K562 (cell line): ENCODE measurements around the gene TMOD3. TPM values are rescaled to one million over a fixed set of nuclear protein-coding genes. Genes with fewer than 3 reads are reported as not detected.

Experiments
- ATAC-seq: fragments of 200-7000 bp; cut with Tn5 transposase; 3 replicates; pipeline ENCODE4 v1.9.1; 2020; ENCODE audit warnings: moderate library complexity
- BruUV-seq: library from RNA; stranded (reverse); fragments of 400-500 nt; replicated peaks from 2 replicates; lab custom pipeline; 2021; lab: Mats Ljungman, UMichigan
- CTCF ChIA-PET: fragments of 300-600 bp; formaldehyde crosslinking; extraction: SDS; loops from one replicate; lab custom pipeline; 2021; ENCODE audit warnings: low intra/inter-chr PET ratio; lab: Yijun Ruan, JAX
- POLR2A ChIA-PET: fragments of 300-600, 350-650 bp; sonication (Branson Sonifier 250); formaldehyde crosslinking; extraction: SDS; loops from one replicate; lab custom pipeline; 2021; ENCODE audit warnings: antibody characterized with exemption, inconsistent platforms; lab: Yijun Ruan, JAX
- DNase-seq, 4 experiments: peaks; one replicate each; pipeline versions ENCODE4 v3.0.0 to v3.0.0-alpha.2; 2011 to 2018; ENCODE audit warnings: low spot score in 3 of 4, mixed read lengths in 3 of 4; ENCODE audit errors: extremely low read depth in 1 of 4
- FAIRE-seq: peaks from 2 replicates; lab custom pipeline; 2011; peaks lifted over from hg19 to GRCh38; lab: Jason Lieb, UNC
- H2AFZ ChIP-seq: 2 replicates; pipeline ENCODE4 v1.6.0; 2011; ENCODE audit warnings: low read depth, low read length, control low read depth, inconsistent platforms
- H3K27ac ChIP-seq: fragments of 200-600 bp; 3 replicates; pipeline ENCODE4 v1.8.0; 2011; ENCODE audit warnings: low read depth, mild to moderate bottlenecking, control low read depth, inconsistent platforms, low read length, moderate library complexity, mixed read lengths; ENCODE audit errors: extremely low read depth
- H3K27me3 ChIP-seq, 2 experiments: fragments of 300-600 bp in 1 of 2; 2 replicates in 1 of 2; 3 replicates in 1 of 2; pipeline versions ENCODE4 v1.6.0 to v1.8.0; 2011; ENCODE audit warnings: inconsistent platforms in 2 of 2, low read length in 2 of 2, mild to moderate bottlenecking in 1 of 2, mixed read lengths in 1 of 2, moderate library complexity in 1 of 2; ENCODE audit not compliant: control insufficient read depth in 2 of 2, insufficient read depth in 2 of 2
- H3K36me3 ChIP-seq: fragments of 300-600 bp; 3 replicates; pipeline ENCODE4 v1.8.0; 2011; ENCODE audit warnings: mild to moderate bottlenecking, low read length, inconsistent platforms; ENCODE audit not compliant: control insufficient read depth, insufficient read depth
- H3K4me1 ChIP-seq, 2 experiments: fragments of 200-600 bp in 1 of 2; replicated peaks in 1 of 2; 2 replicates in 1 of 2; 3 replicates in 1 of 2; pipeline versions ENCODE4 v1.5.1 to v1.8.0; 2011; ENCODE audit warnings: inconsistent platforms in 2 of 2, low read length in 2 of 2, mild to moderate bottlenecking in 1 of 2, mixed read lengths in 1 of 2, moderate library complexity in 1 of 2; ENCODE audit not compliant: control insufficient read depth in 2 of 2, insufficient read depth in 2 of 2
- H3K4me2 ChIP-seq: 2 replicates; pipeline ENCODE4 v1.6.1; 2011; ENCODE audit warnings: low read length, control low read depth, inconsistent platforms, mixed read lengths; ENCODE audit not compliant: insufficient read depth
- H3K4me3 ChIP-seq: fragments of 200-600 bp; sonication (generic), shearing (Covaris generic); 2 replicates; pipeline ENCODE4 v1.5.1; 2016; ENCODE audit warnings: control low read depth, inconsistent platforms
- H3K79me2 ChIP-seq: fragments of 200-600 bp; 3 replicates; pipeline ENCODE4 v1.8.0; 2011; ENCODE audit warnings: low read length, inconsistent platforms; ENCODE audit not compliant: control insufficient read depth, insufficient read depth
- H3K9ac ChIP-seq, 2 experiments: 2 replicates each; pipeline versions ENCODE4 v1.6.0 to v1.6.1; 2011; ENCODE audit warnings: low read depth in 2 of 2, low read length in 2 of 2, control low read depth in 1 of 2, inconsistent platforms in 1 of 2, mild to moderate bottlenecking in 1 of 2, mixed read lengths in 1 of 2; ENCODE audit not compliant: insufficient read depth in 1 of 2
- H3K9me1 ChIP-seq: one replicate; pipeline ENCODE4 v1.6.0; 2011; ENCODE audit warnings: inconsistent platforms, mild to moderate bottlenecking, low read length, moderate library complexity; ENCODE audit not compliant: control insufficient read depth, insufficient read depth
- H3K9me3 ChIP-seq: replicated peaks from 2 replicates; pipeline ENCODE4 v1.5.1; 2011; ENCODE audit warnings: low read depth, low read length, inconsistent platforms; ENCODE audit not compliant: control insufficient read depth, insufficient read depth
- H4K20me1 ChIP-seq: replicated peaks from 2 replicates; pipeline ENCODE4 v1.6.1; 2011; ENCODE audit warnings: low read length, inconsistent platforms, mixed read lengths; ENCODE audit not compliant: control insufficient read depth, insufficient read depth
- BRCA1 ChIP-seq, 2 experiments: fragments of 450-650 bp in 1 of 2; sonication (generic) in 1 of 2; formaldehyde crosslinking in 1 of 2; IDR thresholded peaks; 2 replicates each; pipeline versions ENCODE4 v1.5.0 to v1.6.1; 2017 to 2020; ENCODE audit warnings: mild to moderate bottlenecking in 1 of 2, missing genetic modification reagents in 1 of 2
- GTF2A2 ChIP-seq: IDR thresholded peaks from 2 replicates; pipeline ENCODE4 v1.6.1; 2016; ENCODE audit warnings: mild to moderate bottlenecking, missing genetic modification characterization, missing compliant biosample characterization
- KAT2B ChIP-seq: IDR thresholded peaks from one replicate; pipeline ENCODE4 v1.6.1; 2012; ENCODE audit warnings: low read depth, mild to moderate bottlenecking, control low read depth, inconsistent platforms, low read length, moderate library complexity
- MCM7 ChIP-seq, 2 experiments: fragments of 450-650 bp; IDR thresholded peaks; 2 replicates each; pipeline ENCODE4 v1.6.1; 2016 to 2018
- RBBP5 ChIP-seq: fragments of 200-600 bp; sonication (generic); IDR thresholded peaks from 2 replicates; pipeline ENCODE4 v1.6.1; 2012; ENCODE audit warnings: borderline replicate concordance, mild to moderate bottlenecking, low read length, control low read depth, inconsistent platforms; ENCODE audit not compliant: insufficient read depth, poor library complexity, severe bottlenecking
- SMARCB1 ChIP-seq: IDR thresholded peaks from 2 replicates; pipeline ENCODE4 v1.6.1; 2011; ENCODE audit warnings: improper control_type of control experiment, low read depth; ENCODE audit not compliant: insufficient read length
- TSC22D4 ChIP-seq: fragments of 450-650 bp; IDR thresholded peaks from 2 replicates; pipeline ENCODE4 v1.6.1; 2016; ENCODE audit warnings: missing genetic modification characterization, missing biosample characterization, control low read depth
- ZFP36 ChIP-seq: fragments of 150-350 bp; IDR thresholded peaks from 2 replicates; pipeline ENCODE4 v1.6.1; 2018; ENCODE audit warnings: low read length, low read depth; ENCODE audit not compliant: partially characterized antibody
- ZNF318 ChIP-seq, 2 experiments: fragments of 450-650 bp; IDR thresholded peaks; 2 replicates each; pipeline ENCODE4 v1.6.1; 2016; ENCODE audit warnings: mild to moderate bottlenecking in 2 of 2, borderline replicate concordance in 1 of 2, low read depth in 1 of 2, moderate library complexity in 1 of 2
- ZNF347 ChIP-seq: fragments of 450-650 bp; formaldehyde crosslinking; IDR thresholded peaks from 2 replicates; pipeline ENCODE4 v1.4.0; 2020; ENCODE audit warnings: low read depth, mild to moderate bottlenecking, moderate library complexity
- ZNF77 ChIP-seq: fragments of 250-450 bp; sonication (Bioruptor Pico); IDR thresholded peaks from 2 replicates; pipeline ENCODE4 v1.5.0; 2020
- WGBS: fragments of 100-300 bp; shearing (Covaris generic); methylation state at CpG from one replicate; pipeline ENCODE4 v1.1.6; 2016; ENCODE audit warnings: low coverage, mixed read lengths; ENCODE audit not compliant: insufficient coverage; ENCODE audit errors: missing lambda C conversion rate; 5-methylcytosine and 5-hydroxymethylcytosine counted together
- in situ Hi-C: fragments of 300-500 bp; cut with MboI; formaldehyde crosslinking; loops from 4 replicates; pipeline ENCODE4 v1.15.0; 2018; ENCODE audit warnings: inconsistent platforms, mixed read lengths
- intact Hi-C: fragments of 100-400 bp; cut with micrococcal nuclease; formaldehyde crosslinking; loops from 2 replicates; pipeline ENCODE4 v1.14.2; 2022
- polyA plus RNA-seq, 8 experiments: library from polyadenylated mRNA; depleted of rRNA in 4 of 8; stranded (reverse) in 5 of 8; unstranded in 3 of 8; fragments of >200 nt; fragmentation: Nextera tagmentation in 2 of 8; fragmentation: Illumina TruSeq in 1 of 8; extraction: Ambion mirVana in 2 of 8; extraction: Trizol in 1 of 8; gene quantifications; 2 replicates each; pipeline versions ENCODE4 v1.2.1 to v1.2.3, GENCODE V29; 2011 to 2014; ENCODE audit warnings: inconsistent platforms in 1 of 8, missing spikeins in 1 of 8
- total RNA-seq, 7 experiments: library from RNA; depleted of rRNA in 6 of 7; stranded (reverse); fragments of >200 nt in 6 of 7; fragmentation: Illumina TruSeq in 2 of 7; extraction: Trizol in 2 of 7; gene quantifications; 2 replicates each; pipeline versions ENCODE4 v1.2.1 to v1.2.3, GENCODE V29; 2011 to 2021; ENCODE audit warnings: low replicate concordance in 1 of 7
- TF ChIP-seq, protein P1 (sequence below): sonication (generic); formaldehyde crosslinking; IDR thresholded peaks from 2 replicates; pipeline ENCODE4 v1.4.0; 2020; ENCODE audit warnings: mild to moderate bottlenecking, missing genetic modification reagents

TMOD3 gene
- total and polyA plus RNA-seq, 9 of the 15 experiments (the other 6 are each of a cell fraction or from before 2014, with no cell fraction given), result 6.8 to 45.0 (median 30.9) TPM

DNA sequence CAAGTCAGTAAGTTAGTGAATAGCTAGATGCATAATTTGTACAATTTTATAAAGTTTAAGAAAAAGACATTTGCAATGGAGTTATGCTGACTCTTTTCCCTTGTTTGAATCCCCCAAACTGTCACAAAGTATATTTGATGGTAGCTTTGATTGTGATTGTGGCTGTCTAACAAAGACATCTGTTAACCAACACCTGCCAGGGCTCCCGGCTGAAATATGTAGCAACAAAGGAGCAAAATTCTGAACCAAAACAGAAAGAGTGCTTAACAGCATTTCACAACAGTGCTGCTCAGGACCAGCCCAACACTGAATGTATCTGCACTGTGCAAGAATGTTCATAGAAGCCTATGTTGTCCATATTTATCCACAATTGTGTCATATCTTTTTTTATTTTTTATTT lies 102.7 kb downstream of the TMOD3 start:
- Histone ChIP-seq H3K27me3 (no peaks in the 10 kb centered on the region), H4K20me1 (no peaks in the 10 kb centered on the region), H3K4me2 (no peak overlapping the region), H3K4me3 (no peak overlapping the region), H3K79me2 (no peaks in the 10 kb centered on the region), H3K9me3 (no peaks in the 10 kb centered on the region), H3K36me3 (peaks cover 19% of the 10 kb centered on the region; the same call in 1 of the 3 replicates), H3K9me1 (no peaks in the 10 kb centered on the region), H3K4me1 (no peaks in the 10 kb centered on the region), H3K27ac (no peak overlapping the region), H3K9ac (no peak overlapping the region), H2AFZ (no peak overlapping the region)
- CTCF ChIA-PET, result no interaction called here
- intact Hi-C loops (no loop called here), in situ Hi-C loops (no loop called here)
- BruUV-seq, result no TSS peak
- 85% methylated on average over 1 of the region's 1 CpG for WGBS
- FAIRE-seq, result no peak
- POLR2A ChIA-PET, result interaction anchor here (1.0 kb wide), 1 partner anchor 12 kb away, joined by 4 read pairs; no protein-coding TSS in a partner anchor
- ATAC-seq, result no peak
- no peak for DNase-seq
- no peak for TF ChIP-seq SMARCB1
- TF ChIP-seq, protein P1, sequence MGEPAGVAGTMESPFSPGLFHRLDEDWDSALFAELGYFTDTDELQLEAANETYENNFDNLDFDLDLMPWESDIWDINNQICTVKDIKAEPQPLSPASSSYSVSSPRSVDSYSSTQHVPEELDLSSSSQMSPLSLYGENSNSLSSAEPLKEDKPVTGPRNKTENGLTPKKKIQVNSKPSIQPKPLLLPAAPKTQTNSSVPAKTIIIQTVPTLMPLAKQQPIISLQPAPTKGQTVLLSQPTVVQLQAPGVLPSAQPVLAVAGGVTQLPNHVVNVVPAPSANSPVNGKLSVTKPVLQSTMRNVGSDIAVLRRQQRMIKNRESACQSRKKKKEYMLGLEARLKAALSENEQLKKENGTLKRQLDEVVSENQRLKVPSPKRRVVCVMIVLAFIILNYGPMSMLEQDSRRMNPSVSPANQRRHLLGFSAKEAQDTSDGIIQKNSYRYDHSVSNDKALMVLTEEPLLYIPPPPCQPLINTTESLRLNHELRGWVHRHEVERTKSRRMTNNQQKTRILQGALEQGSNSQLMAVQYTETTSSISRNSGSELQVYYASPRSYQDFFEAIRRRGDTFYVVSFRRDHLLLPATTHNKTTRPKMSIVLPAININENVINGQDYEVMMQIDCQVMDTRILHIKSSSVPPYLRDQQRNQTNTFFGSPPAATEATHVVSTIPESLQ (CRISPR knock-in tag), result no peak
- TF ChIP-seq TSC22D4, result no peak
- no peak for TF ChIP-seq GTF2A2
- no peak for TF ChIP-seq RBBP5
- TF ChIP-seq ZNF77 (CRISPR knock-in tag), result no peak
- no peak for TF ChIP-seq BRCA1 (IDR thresholded peaks at IDR 0.05)
- no peak for TF ChIP-seq BRCA1 (CRISPR knock-in tag; IDR thresholded peaks at IDR 0.05)
- no peak for TF ChIP-seq ZNF347 (CRISPR knock-in tag)
- TF ChIP-seq KAT2B, result no peak
- no peak for TF ChIP-seq ZFP36
- TF ChIP-seq ZNF318 (IDR thresholded peaks at IDR 0.05; ENCODE audit: borderline replicate concordance in 1 of 2, low read depth in 1 of 2), result no peak
- no peak for TF ChIP-seq MCM7 (IDR thresholded peaks at IDR 0.05)
